Breast epithelium (tissue), 4 donors: ENCODE results near the gene CTCFL. TPM values are rescaled to one million over a fixed set of nuclear protein-coding genes. Genes with fewer than 3 reads are reported as not detected.
"Not testable (repeated sequence)": the region's sequence is repeated elsewhere in the genome, so short reads cannot be mapped to it uniquely, and the experiment has no call there.

Experiments used
- DNase-seq, 2 donors: peaks; one replicate each; pipeline ENCODE4 v3.0.0-alpha.2; 2019; ENCODE audit warnings: low spot score in 2 of 2
- H3K27ac ChIP-seq, 2 donors: fragments of 200-600 bp; sonication (generic) in 1 of 2; one replicate each; pipeline ENCODE4 v1.5.1; 2016 to 2019; ENCODE audit warnings: mild to moderate bottlenecking in 1 of 2
- H3K27me3 ChIP-seq, 2 donors: fragments of 200-600 bp; sonication (generic) in 1 of 2; one replicate each; pipeline versions ENCODE4 v1.5.1 to v1.6.0; 2017 to 2019; ENCODE audit warnings: control low read depth in 1 of 2, mild to moderate bottlenecking in 1 of 2
- H3K36me3 ChIP-seq: fragments of 200-600 bp; one replicate; pipeline ENCODE4 v1.5.1; 2019
- H3K4me1 ChIP-seq, 2 donors: fragments of 200-600 bp; sonication (generic); one replicate each; pipeline ENCODE4 v1.5.1; 2016 to 2019; ENCODE audit warnings: control low read depth in 1 of 2
- H3K4me3 ChIP-seq, 3 donors: fragments of 200-600 bp; sonication (generic); 1 replicate in 2 of 3; 2 replicates in 1 of 3; pipeline ENCODE4 v1.5.1; 2016 to 2019; ENCODE audit warnings: mild to moderate bottlenecking in 3 of 3, moderate library complexity in 2 of 3
- H3K9me3 ChIP-seq, 2 donors: fragments of 200-600 bp; sonication (generic) in 1 of 2; one replicate each; pipeline ENCODE4 v1.5.1; 2016 to 2019; ENCODE audit warnings: control low read depth in 1 of 2
- CTCF ChIP-seq, 3 donors: fragments of 450-650 bp; IDR thresholded peaks; one replicate each; pipeline ENCODE4 v1.5.1; 2016 to 2017; ENCODE audit warnings: antibody characterized with exemption in 3 of 3, mild to moderate bottlenecking in 3 of 3, moderate library complexity in 3 of 3
- POLR2A ChIP-seq: fragments of 450-650 bp; IDR thresholded peaks from one replicate; pipeline ENCODE4 v1.6.1; 2016; ENCODE audit warnings: antibody characterized with exemption, mild to moderate bottlenecking, moderate library complexity
- POLR2AphosphoS5 ChIP-seq, 3 donors: sonication (generic); formaldehyde crosslinking; IDR thresholded peaks; one replicate each; pipeline ENCODE4 v1.6.1; 2017; ENCODE audit warnings: antibody characterized with exemption in 3 of 3
- intact Hi-C: fragments of 100-400 bp; cut with DNase I; formaldehyde crosslinking; loops from one replicate; pipeline ENCODE4 v1.15.1; 2023; ENCODE audit warnings: low total_unique reads
- total RNA-seq, 3 donors: library from RNA; depleted of rRNA; stranded (reverse); fragments of >200 nt; gene quantifications; one replicate each; pipeline ENCODE4 v1.1.0, GENCODE V29; 2016

Gene CTCFL
- total RNA-seq, 3 donors from 2014 or later, result not detected

- no peaks in the 10 kb centered on the region for H3K4me1 ChIP-seq
- no peaks in the 10 kb centered on the region for H3K36me3 ChIP-seq
- no peak for DNase-seq
- H3K27ac ChIP-seq, result no peak overlapping the region
- no peak for TF ChIP-seq POLR2A
- no peak for TF ChIP-seq CTCF (IDR thresholded peaks at IDR 0.05)
- TF ChIP-seq POLR2AphosphoS5 (IDR thresholded peaks at IDR 0.05), result no peak
- H3K9me3 ChIP-seq, result no peaks in the 10 kb centered on the region
- H3K27me3 ChIP-seq, result peaks cover 0 to 4% of the 10 kb centered on the region in 2 donors
- intact Hi-C loops, result no loop called here
- H3K4me3 ChIP-seq, result no peak overlapping the region
Observed at GRCh38 chr20:57475388-57476083, 49.4 kb downstream of the CTCFL start.

GRCh38 chr20:57474816-57475215, 50.1 kb downstream of the CTCFL start:
- H3K4me1 ChIP-seq, result no peaks in the 10 kb centered on the region
- no peaks in the 10 kb centered on the region for H3K9me3 ChIP-seq
- intact Hi-C loops, result no loop called here
- H3K27me3 ChIP-seq, result peaks cover 0 to 3% of the 10 kb centered on the region in 2 donors
- TF ChIP-seq POLR2A, result no peak
- no peak for TF ChIP-seq POLR2AphosphoS5 (IDR thresholded peaks at IDR 0.05)
- no peak for TF ChIP-seq CTCF (IDR thresholded peaks at IDR 0.05)
- no peaks in the 10 kb centered on the region for H3K36me3 ChIP-seq
- peak in 1 of 2 donors; percentile 27 for DNase-seq
- H3K27ac ChIP-seq, result no peak overlapping the region
- H3K4me3 ChIP-seq, result no peak overlapping the region

GRCh38 chr20:57474205-57474604, 50.7 kb downstream of the CTCFL start:
- no peak overlapping the region for H3K27ac ChIP-seq
- intact Hi-C loops, result no loop called here

GRCh38 chr20:57473246-57474048, 51.5 kb downstream of the CTCFL start:
- H3K36me3 ChIP-seq, result no peaks in the 10 kb centered on the region
- H3K27me3 ChIP-seq, result peaks cover 0 to 9% of the 10 kb centered on the region in 2 donors
- H3K4me3 ChIP-seq, result peak overlapping the region in 1 of 3 donors; percentile 25
- no peaks in the 10 kb centered on the region for H3K9me3 ChIP-seq
- no peaks in the 10 kb centered on the region for H3K4me1 ChIP-seq
- DNase-seq, result peak in 1 of 2 donors; percentile 40
- intact Hi-C loops, result no loop called here
- H3K27ac ChIP-seq, result peak overlapping the region in 1 of 2 donors; percentile 5
- no peak for TF ChIP-seq POLR2A
- TF ChIP-seq CTCF (IDR thresholded peaks at IDR 0.05), result no peak
- no peak for TF ChIP-seq POLR2AphosphoS5 (IDR thresholded peaks at IDR 0.05)

More at GRCh38 chr20:57474205-57474604, 50.7 kb downstream of the CTCFL start:
- TF ChIP-seq CTCF (IDR thresholded peaks at IDR 0.05), result no peak
- TF ChIP-seq POLR2A, result no peak
- TF ChIP-seq POLR2AphosphoS5 (IDR thresholded peaks at IDR 0.05), result no peak
- DNase-seq, result no peak
- no peaks in the 10 kb centered on the region for H3K4me1 ChIP-seq
- H3K27me3 ChIP-seq, result peaks cover 0 to 3% of the 10 kb centered on the region in 2 donors
- H3K4me3 ChIP-seq, result no peak overlapping the region
- H3K36me3 ChIP-seq, result no peaks in the 10 kb centered on the region
- no peaks in the 10 kb centered on the region for H3K9me3 ChIP-seq

GRCh38 chr20:57472474-57472873, 52.5 kb downstream of the CTCFL start:
- intact Hi-C loops, H3K36me3 ChIP-seq, H3K27ac ChIP-seq, H3K4me1 ChIP-seq, H3K9me3 ChIP-seq, DNase-seq, H3K4me3 ChIP-seq: not testable (repeated sequence)
- peaks cover 0 to 14% of the 10 kb centered on the region in 2 donors for H3K27me3 ChIP-seq
